ENCODE measurements around the gene LSM14B.

The LSM14B gene

GRCh38 chr20:62132421-62132820 is 10.1 kb downstream of the LSM14B start:
- no peak for DNase-seq (ENCODE audit: low read depth in 2 of 2)

GRCh38 chr20:62133051-62133845 is 11.0 kb downstream of the LSM14B start:
- no peak for DNase-seq (ENCODE audit: low read depth in 2 of 2)

- DNase-seq (ENCODE audit: low read depth in 2 of 2): no peak
Observed at GRCh38 chr20:62133864-62134263, 11.6 kb downstream of the LSM14B start.

- no peak for DNase-seq (ENCODE audit: low read depth in 2 of 2)
Observed at GRCh38 chr20:62134735-62135231, 12.5 kb downstream of the LSM14B start.

- DNase-seq (ENCODE audit: low read depth in 2 of 2): no peak
Observed at GRCh38 chr20:62135573-62136266, 13.4 kb downstream of the LSM14B start.

GRCh38 chr20:62136283-62137091 is 14.2 kb downstream of the LSM14B start:
- peak; percentile 46 to 49 for DNase-seq (ENCODE audit: low read depth in 2 of 2)

- DNase-seq (ENCODE audit: low read depth in 2 of 2): no peak
Observed at GRCh38 chr20:62137092-62137384, 14.8 kb downstream of the LSM14B start.

GRCh38 chr20:62137478-62138203 is 15.4 kb downstream of the LSM14B start:
- no peak for DNase-seq (ENCODE audit: low read depth in 2 of 2)

GRCh38 chr20:62138204-62138543 is 15.9 kb downstream of the LSM14B start:
- no peak for DNase-seq (ENCODE audit: low read depth in 2 of 2)

- DNase-seq (ENCODE audit: low read depth in 2 of 2): no peak
Observed at GRCh38 chr20:62138912-62139311, 16.6 kb downstream of the LSM14B start.

GRCh38 chr20:62139636-62140035 is 17.4 kb downstream of the LSM14B start:
- no peak for DNase-seq (ENCODE audit: low read depth in 2 of 2)

GRCh38 chr20:62141043-62141396 is 18.7 kb downstream of the LSM14B start:
- no peak for DNase-seq (ENCODE audit: low read depth in 2 of 2)

GRCh38 chr20:62141397-62142251 is 19.3 kb downstream of the LSM14B start:
- DNase-seq (ENCODE audit: low read depth in 2 of 2): no peak

- no peak for DNase-seq (ENCODE audit: low read depth in 2 of 2)
Observed at GRCh38 chr20:62142252-62143080, 20.2 kb downstream of the LSM14B start.

- peak; percentile 73 to 79 for DNase-seq (ENCODE audit: low read depth in 2 of 2)
Observed at GRCh38 chr20:62143081-62143956, 21.0 kb downstream of the LSM14B start, which contains the start of the genes PSMA7 and SS18L1. Gene PSMA7 (minus strand): TSS chr20:62143394. CDS start chr20:62143303, 91 bp downstream. Gene SS18L1 (plus strand): TSS chr20:62143769. CDS start chr20:62143821, 52 bp downstream.

GRCh38 chr20:62143957-62144825 is 21.9 kb downstream of the LSM14B start:
- peak; percentile 53 to 55 for DNase-seq (ENCODE audit: low read depth in 2 of 2)

GRCh38 chr20:62145688-62146018 is 23.4 kb downstream of the LSM14B start:
- DNase-seq (ENCODE audit: low read depth in 2 of 2): no peak
